T-helper 1 cell treated with Interleukin-12 subunit alpha and Interleukin-12 subunit beta and Interleukin-4 antibody, amounts not matched to agents 30 μg/mL and 1 μg/mL, for 36 hours (primary cell): ENCODE results near the gene PCCA.
"Not testable (repeated sequence)": the region's sequence is repeated elsewhere in the genome, so short reads cannot be mapped to it uniquely, and the experiment has no call there.

Experiments used
- H3K27ac Mint-ChIP-seq: one replicate; pipeline ENCODE4 v1.8.0; 2021; ENCODE audit warnings: mild to moderate bottlenecking, mixed read lengths
- H3K27me3 Mint-ChIP-seq: one replicate; pipeline ENCODE4 v1.8.0; 2021; ENCODE audit warnings: low read depth, mixed read lengths
- H3K36me3 Mint-ChIP-seq: one replicate; pipeline ENCODE4 v1.8.0; 2021; ENCODE audit warnings: low read depth, mixed read lengths
- H3K4me1 Mint-ChIP-seq: one replicate; pipeline ENCODE4 v1.8.0; 2021; ENCODE audit warnings: low read depth, mixed read lengths
- H3K4me3 Mint-ChIP-seq: one replicate; pipeline ENCODE4 v1.8.0; 2021; ENCODE audit warnings: mild to moderate bottlenecking, moderate library complexity, mixed read lengths
- H3K9me3 Mint-ChIP-seq: one replicate; pipeline ENCODE4 v1.8.0; 2021; ENCODE audit warnings: mixed read lengths

PCCA gene

DNA sequence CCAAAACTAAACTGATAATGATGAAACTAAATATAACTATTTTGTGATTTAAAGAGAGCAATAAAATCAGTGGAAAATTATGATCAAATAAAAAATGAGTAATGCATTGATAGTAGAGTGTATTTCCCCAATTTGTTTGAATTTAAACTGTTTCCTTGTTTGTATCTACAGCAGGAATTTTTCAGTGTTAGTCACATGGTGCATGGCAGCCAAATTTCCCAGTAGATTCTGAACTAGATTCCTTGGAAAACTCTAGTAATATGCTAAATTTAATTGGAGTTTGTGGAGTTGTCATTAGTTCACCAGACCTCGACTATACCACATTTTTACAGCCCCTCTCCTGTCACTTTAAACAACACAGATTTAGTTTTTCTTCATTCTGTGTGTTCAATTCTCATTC, 156.2 kb downstream of the PCCA start:
- peaks cover 17% of the 10 kb centered on the region for H3K9me3 Mint-ChIP-seq
- H3K4me3 Mint-ChIP-seq, result no peak overlapping the region
- no peak overlapping the region for H3K27ac Mint-ChIP-seq
- no peaks in the 10 kb centered on the region for H3K27me3 Mint-ChIP-seq
- H3K4me1 Mint-ChIP-seq, result no peaks in the 10 kb centered on the region
- peaks cover 7% of the 10 kb centered on the region for H3K36me3 Mint-ChIP-seq

DNA sequence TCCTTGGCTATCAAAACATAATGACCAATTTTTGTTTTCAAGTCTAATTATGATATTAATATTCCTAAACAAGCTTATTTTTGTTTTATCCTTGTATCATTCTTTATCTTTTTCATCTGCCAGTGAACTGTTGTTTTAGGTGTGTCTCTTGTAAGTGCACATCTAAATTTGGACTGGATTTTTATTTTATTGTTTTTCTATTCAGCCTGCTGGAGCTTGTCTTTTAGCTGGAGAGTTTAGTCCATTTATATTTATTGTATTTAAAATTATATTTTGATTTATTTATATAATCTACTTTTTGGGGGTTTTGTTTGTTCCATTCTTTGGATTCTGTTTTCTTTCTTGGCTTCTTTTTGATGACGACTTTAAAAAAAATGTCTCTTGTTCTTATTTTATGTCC, 159.0 kb downstream of the PCCA start:
- Mint-ChIP-seq H3K27me3 (no peaks in the 10 kb centered on the region), H3K4me3 (no peak overlapping the region), H3K4me1 (peaks cover 3% of the 10 kb centered on the region), H3K27ac (no peak overlapping the region), H3K36me3 (peaks cover 12% of the 10 kb centered on the region), H3K9me3 (peaks cover 21% of the 10 kb centered on the region)

DNA sequence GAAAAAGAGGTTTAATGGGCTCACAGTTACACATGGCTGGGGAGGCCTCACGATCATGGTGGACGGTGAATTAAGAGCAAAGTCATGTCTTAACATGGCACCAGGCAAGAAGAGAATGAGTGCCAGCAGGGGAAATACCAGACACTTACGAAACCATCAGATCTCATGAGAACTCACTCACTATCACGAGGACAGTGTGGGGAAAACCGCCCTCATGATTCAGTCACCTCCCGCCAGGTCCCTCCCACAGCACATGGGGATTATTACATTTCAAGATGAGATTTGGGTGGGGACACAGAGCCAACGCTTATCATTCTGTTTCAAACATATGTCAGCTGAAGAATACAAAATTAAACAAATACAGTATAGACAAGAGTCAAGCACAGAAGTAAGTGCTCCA, 165.1 kb downstream of the PCCA start:
- no peak overlapping the region for H3K4me3 Mint-ChIP-seq
- H3K27ac Mint-ChIP-seq, result no peak overlapping the region
- H3K27me3 Mint-ChIP-seq, result no peaks in the 10 kb centered on the region
- peaks cover 6% of the 10 kb centered on the region for H3K4me1 Mint-ChIP-seq
- peaks cover 15% of the 10 kb centered on the region for H3K9me3 Mint-ChIP-seq
- H3K36me3 Mint-ChIP-seq, result peaks cover 9% of the 10 kb centered on the region

DNA sequence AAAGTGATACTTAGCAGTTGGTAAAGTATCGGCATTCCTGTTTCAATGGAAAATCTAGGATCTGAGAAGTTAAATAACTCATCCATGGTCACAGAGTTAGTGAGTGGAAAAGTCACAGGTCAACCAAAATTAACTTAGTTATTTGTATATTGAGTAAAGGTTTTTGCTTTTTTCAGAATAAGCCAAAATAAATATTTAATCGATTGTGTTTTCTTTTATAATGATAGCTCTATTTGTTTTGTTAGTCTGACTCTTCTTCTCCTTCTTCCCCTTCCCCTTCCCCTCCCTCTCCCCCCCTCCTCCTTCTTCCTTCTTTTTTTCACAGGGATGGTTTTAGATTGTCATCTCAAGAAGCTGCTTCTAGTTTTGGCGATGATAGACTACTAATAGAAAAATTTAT, 173.5 kb downstream of the PCCA start:
- Mint-ChIP-seq H3K27me3 (no peaks in the 10 kb centered on the region), H3K9me3 (no peaks in the 10 kb centered on the region)

DNA sequence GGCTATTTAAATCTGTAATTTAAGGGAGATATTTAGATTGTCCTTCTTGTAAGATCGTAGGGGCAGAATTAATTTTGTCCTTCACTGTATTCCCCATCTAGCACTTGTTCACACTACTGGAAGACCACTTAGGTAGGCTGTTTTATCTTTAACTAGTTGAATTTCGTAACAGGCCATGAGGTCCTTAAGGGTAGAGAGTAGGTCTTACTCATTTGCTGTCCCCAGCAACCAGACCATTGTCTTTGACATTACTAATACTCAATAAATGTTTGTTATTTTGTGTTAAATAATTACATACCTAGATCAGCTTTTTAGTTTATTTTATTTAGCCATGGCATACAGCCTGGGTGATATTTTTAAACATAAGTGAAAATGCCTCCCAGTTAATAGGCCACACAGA, 177.1 kb downstream of the PCCA start:
- Mint-ChIP-seq H3K27me3 (no peaks in the 10 kb centered on the region), H3K4me1 (peaks cover 2% of the 10 kb centered on the region), H3K36me3 (peaks cover 14% of the 10 kb centered on the region), H3K27ac (no peak overlapping the region), H3K4me3 (no peak overlapping the region), H3K9me3 (no peaks in the 10 kb centered on the region)

More for the DNA sequence above, 173.5 kb downstream of the PCCA start:
- Mint-ChIP-seq H3K27ac (no peak overlapping the region), H3K4me1 (no peaks in the 10 kb centered on the region), H3K36me3 (peaks cover 8% of the 10 kb centered on the region), H3K4me3 (no peak overlapping the region)

DNA sequence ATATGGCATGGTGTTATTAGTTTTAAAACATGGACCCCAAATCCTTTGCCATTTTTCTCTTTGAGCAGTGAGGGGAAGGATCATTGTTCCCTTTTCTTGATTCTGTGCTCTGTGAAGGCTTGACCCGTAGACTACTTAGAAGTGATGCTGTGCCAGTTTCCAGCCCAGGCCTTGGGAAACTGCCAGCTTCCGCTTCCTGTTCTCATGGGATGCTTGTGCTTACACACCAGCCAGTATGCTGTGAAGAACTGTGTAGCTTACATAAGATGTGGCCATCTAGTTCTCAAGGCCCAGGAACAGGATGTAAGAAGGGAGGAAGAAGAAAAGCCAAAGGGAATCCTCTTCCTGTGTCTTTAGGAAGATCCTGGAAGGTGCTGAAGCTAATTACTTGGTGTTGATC, 180.9 kb downstream of the PCCA start:
- Mint-ChIP-seq H3K27ac (no peak overlapping the region), H3K4me1 (peaks cover 2% of the 10 kb centered on the region), H3K36me3 (peaks cover 18% of the 10 kb centered on the region), H3K9me3 (no peaks in the 10 kb centered on the region), H3K27me3 (no peaks in the 10 kb centered on the region), H3K4me3 (no peak overlapping the region)

DNA sequence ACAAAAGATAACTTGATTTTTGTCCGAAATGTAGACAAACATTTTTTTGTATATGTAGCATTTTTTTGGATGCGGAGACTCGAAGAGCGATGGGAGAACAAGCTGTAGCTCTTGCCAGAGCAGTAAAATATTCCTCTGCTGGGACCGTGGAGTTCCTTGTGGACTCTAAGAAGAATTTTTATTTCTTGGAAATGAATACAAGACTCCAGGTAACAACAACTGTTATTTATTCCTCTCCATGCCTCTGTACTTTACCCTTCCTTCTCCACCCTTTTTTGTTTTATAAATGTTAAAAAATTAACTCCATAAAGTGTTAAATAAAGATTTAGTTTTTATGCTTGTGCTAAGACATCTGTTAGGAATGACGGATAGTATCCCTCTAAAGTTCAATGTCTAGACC, 184.2 kb downstream of the PCCA start:
- no peaks in the 10 kb centered on the region for H3K9me3 Mint-ChIP-seq
- no peak overlapping the region for H3K4me3 Mint-ChIP-seq
- H3K27me3 Mint-ChIP-seq, result no peaks in the 10 kb centered on the region
- H3K36me3 Mint-ChIP-seq, result peaks cover 20% of the 10 kb centered on the region
- peaks cover 2% of the 10 kb centered on the region for H3K4me1 Mint-ChIP-seq
- H3K27ac Mint-ChIP-seq, result no peak overlapping the region

DNA sequence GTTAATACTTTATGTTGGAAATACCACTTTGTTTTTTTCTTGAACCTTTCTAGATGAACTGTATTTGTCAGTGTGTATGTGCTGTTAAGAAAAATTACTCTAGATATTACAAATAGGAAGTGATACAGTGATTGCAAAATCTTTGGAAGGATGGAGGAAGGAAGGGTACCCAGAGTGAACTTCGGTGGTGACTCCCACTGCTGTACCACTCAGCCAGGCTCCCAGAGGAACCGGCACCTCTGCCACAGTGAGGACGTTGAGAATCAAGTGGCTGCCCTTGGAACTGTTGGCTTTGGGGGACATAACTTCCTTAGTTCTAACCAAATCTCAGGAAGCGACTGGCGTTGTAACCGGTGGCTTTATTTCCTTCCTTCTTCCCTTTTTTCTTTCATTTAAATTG, 184.7 kb downstream of the PCCA start:
- no peak overlapping the region for H3K4me3 Mint-ChIP-seq

DNA sequence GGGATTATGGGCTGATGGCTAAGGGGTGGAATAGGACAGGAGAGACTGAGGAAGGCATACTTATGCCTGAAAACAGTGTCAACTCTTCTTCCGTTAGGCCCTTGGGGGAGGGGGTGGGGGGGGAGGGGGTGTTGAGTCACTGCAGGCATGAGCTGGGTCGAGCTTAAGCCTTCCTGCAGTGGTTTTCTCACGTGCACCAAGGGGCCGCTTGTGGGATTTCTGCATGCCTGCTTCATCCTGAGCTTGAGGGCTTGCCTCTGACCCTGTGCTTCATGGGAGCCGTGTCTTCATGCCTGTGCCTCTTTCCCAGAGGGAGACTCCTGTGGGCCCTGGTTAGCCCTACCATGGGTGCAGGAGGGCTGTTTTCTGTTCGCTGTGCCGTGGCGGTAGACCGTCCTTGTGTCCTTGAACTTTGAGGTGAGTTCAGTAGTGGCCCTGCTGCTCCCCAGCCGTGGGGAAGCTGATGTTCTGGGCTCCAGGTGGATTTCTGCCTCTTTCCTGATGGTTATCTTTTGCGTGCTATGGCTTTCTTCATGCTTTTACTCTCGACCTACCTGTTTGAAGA, 186.1 kb downstream of the PCCA start:
- no peaks in the 10 kb centered on the region for H3K9me3 Mint-ChIP-seq

More for the DNA sequence above, 184.7 kb downstream of the PCCA start:
- no peaks in the 10 kb centered on the region for H3K27me3 Mint-ChIP-seq
- peaks cover 2% of the 10 kb centered on the region for H3K4me1 Mint-ChIP-seq
- no peaks in the 10 kb centered on the region for H3K9me3 Mint-ChIP-seq
- no peak overlapping the region for H3K27ac Mint-ChIP-seq
- H3K36me3 Mint-ChIP-seq, result peaks cover 20% of the 10 kb centered on the region

DNA sequence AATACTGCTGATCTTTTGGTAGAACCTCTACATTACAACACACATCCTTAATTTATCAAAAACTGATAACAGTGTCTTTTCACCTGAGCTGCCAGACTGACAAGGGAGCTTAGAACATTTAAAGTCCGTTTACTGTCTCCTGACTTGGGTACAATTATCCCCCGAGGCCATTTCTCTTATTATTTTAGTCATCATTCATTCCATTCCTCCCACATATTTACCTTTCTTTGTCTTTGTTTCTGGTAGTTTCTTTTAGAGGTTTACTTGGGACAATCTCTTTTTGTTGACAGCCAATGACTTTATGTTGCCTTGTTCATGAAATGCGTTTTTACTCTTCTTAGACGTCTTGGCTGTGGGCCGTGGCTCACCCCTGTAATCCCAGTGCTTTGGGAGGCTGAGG, 186.9 kb downstream of the PCCA start:
- no peaks in the 10 kb centered on the region for H3K27me3 Mint-ChIP-seq
- peaks cover 12% of the 10 kb centered on the region for H3K36me3 Mint-ChIP-seq
- no peak overlapping the region for H3K4me3 Mint-ChIP-seq
- H3K9me3 Mint-ChIP-seq, result no peaks in the 10 kb centered on the region
- H3K27ac Mint-ChIP-seq, result no peak overlapping the region
- no peaks in the 10 kb centered on the region for H3K4me1 Mint-ChIP-seq

More for the DNA sequence above, 186.1 kb downstream of the PCCA start:
- Mint-ChIP-seq H3K4me1 (peaks cover under 1% of the 10 kb centered on the region), H3K4me3 (no peak overlapping the region), H3K27me3 (no peaks in the 10 kb centered on the region), H3K27ac (no peak overlapping the region), H3K36me3 (peaks cover 12% of the 10 kb centered on the region)

DNA sequence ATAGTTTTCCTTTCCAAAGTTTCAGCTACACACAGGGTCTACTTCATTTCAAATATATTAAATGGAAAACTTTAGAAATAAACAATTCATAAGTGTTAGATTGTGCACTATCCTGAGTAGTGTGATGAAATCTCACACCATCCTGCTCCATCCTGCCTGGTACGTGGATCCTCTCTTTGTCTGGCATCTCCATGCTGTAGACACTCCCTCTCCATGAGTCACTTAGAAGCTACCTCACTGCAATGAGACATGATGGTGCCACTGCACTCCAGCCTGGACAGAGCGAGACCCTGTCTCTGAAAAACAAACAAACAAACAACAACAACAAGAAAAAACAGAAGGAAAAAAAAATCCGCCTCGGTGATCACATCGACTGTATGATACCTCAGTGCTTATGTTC, 191.8 kb downstream of the PCCA start:
- Mint-ChIP-seq H3K27ac (no peak overlapping the region), H3K9me3 (no peaks in the 10 kb centered on the region), H3K4me1 (no peaks in the 10 kb centered on the region), H3K36me3 (peaks cover 2% of the 10 kb centered on the region), H3K4me3 (no peak overlapping the region), H3K27me3 (no peaks in the 10 kb centered on the region)

DNA sequence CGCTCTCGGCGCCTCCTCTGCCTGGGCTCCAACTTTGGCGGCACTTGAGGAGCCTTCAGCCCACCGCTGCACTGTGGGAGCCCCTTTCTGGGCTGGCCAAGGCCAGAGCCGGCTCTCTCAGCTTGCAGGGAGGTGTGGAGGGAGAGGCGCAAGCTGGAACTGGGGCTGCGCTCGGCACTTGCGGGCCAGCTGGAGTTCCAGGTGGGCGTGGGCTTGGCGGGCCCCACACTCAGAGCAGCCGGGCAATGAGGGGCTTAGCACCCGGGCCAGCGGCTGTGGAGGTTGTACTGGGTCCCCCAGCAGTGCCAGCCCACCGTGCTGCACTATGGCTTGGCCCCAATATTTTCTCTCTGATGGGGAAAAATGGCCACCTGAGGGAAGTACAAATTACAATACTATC, 193.4 kb downstream of the PCCA start:
- H3K4me1 Mint-ChIP-seq, H3K4me3 Mint-ChIP-seq, H3K9me3 Mint-ChIP-seq, H3K27me3 Mint-ChIP-seq, H3K27ac Mint-ChIP-seq, H3K36me3 Mint-ChIP-seq: not testable (repeated sequence)

DNA sequence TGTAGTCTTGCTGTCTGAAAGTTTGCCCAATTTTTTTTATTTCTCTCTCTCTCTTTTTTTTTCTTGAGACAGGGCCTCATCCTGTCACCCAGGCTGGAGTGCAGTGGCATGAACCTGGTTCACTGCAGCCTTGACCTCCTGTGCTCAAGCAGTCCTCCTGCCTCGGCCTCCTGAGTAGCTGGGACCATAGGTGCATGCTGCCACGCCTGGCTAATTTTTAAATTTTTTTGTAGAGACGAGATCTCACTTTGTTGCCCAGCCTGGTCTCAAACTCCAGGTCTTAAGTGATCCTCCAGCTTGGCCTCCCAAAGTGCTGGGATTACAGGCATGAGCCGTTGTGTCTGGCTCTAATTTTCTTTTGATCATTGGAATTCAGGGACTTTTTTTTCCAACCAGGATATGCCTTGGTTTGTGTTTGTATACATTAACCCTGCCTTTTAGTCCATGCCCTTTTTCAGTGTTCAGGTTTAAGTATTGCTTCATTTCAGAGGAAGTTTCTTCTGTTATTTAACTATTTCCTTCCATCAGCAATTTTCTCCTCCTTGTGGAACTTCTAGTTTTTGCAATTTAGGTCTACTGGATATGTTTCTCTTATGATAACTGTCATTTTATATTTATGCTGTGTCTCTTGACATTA, 201.4 kb downstream of the PCCA start:
- no peak overlapping the region for H3K4me3 Mint-ChIP-seq
- no peaks in the 10 kb centered on the region for H3K9me3 Mint-ChIP-seq
- H3K4me1 Mint-ChIP-seq, result no peaks in the 10 kb centered on the region
- H3K36me3 Mint-ChIP-seq, result peaks cover 3% of the 10 kb centered on the region
- no peak overlapping the region for H3K27ac Mint-ChIP-seq
- no peaks in the 10 kb centered on the region for H3K27me3 Mint-ChIP-seq

DNA sequence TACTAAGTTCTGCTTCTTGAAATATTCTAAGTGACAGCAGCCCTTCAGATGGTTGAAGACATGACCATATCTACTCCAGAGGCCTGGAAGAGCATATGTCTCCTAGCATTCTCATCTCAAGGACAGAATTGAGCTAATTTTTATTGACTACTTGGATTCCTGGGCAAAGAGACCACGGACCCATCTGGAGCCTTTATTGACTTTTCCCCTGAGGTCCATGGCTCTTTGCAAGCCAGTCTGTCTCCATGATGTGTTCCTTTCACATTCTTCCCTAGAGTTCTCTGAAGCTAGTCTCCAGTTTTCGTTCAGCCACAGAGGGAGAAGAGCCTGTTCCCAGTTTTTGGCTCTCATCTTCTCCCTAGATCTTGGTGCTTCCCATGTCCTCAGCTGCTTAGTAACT, 202.7 kb downstream of the PCCA start:
- Mint-ChIP-seq H3K4me1 (no peaks in the 10 kb centered on the region), H3K36me3 (peaks cover 3% of the 10 kb centered on the region), H3K4me3 (no peak overlapping the region), H3K27ac (no peak overlapping the region), H3K9me3 (no peaks in the 10 kb centered on the region), H3K27me3 (no peaks in the 10 kb centered on the region)

DNA sequence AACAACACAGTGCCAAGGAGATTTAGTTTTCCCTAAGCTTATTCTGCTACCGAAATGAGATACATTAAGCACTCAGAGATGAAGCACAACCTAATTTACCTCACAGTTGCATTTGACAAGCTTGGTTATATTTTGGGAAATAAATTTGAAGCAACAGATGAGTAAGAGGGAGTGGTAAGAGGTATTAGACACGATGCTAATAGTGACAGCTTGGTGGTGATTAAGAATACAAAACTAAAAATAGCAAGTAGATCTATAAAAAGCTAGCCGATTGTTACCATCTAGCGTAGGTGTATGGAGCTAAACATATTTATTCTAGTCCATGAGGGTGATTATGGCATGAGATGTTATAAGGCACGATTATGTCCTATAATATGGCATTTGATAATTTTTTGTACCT, 208.5 kb downstream of the PCCA start:
- Mint-ChIP-seq H3K27ac (no peak overlapping the region), H3K36me3 (peaks cover 2% of the 10 kb centered on the region), H3K4me3 (no peak overlapping the region), H3K9me3 (no peaks in the 10 kb centered on the region), H3K27me3 (no peaks in the 10 kb centered on the region), H3K4me1 (no peaks in the 10 kb centered on the region)
